Measurements from ENCODE around the gene DACH2. TPM values are rescaled to one million over a fixed set of nuclear protein-coding genes. Genes with fewer than 3 reads are reported as not detected.

The DACH2 gene
- polyA plus RNA-seq, 1 donor (not counting 4 experiments of a cell fraction or from before 2014, with no cell fraction given), result not detected

DNA sequence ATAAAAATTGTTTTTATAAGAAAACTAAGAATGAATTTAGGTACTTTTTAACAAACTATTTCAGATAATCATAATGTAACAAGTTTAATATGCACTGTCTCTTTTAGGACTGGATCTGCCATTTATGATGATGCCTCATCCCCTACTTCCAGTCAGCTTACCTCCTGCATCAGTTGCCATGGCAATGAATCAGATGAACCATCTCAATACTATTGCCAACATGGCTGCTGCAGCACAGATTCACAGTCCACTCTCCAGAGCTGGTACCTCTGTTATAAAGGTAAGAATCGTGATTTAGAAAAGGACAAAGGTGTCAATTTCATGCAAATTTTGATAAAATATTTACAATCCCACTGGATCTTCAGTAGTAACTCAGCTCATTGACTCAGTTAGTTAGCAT lies 566.2 kb downstream of the DACH2 start:
- Histone ChIP-seq H3K27me3 (ENCODE audit: control insufficient read depth, extremely low read depth, insufficient read depth, low read length) (no peaks in the 10 kb centered on the region), H3K27ac (ENCODE audit: control insufficient read depth, insufficient read depth, low read length) (no peak overlapping the region), H4K20me1 (ENCODE audit: control insufficient read depth, extremely low read depth, insufficient read depth, low read length) (no peaks in the 10 kb centered on the region), H3K79me2 (ENCODE audit: control insufficient read depth, insufficient read depth, low read length) (no peaks in the 10 kb centered on the region), H3K9me3 (ENCODE audit: control insufficient read depth, low read depth, low read length) (no peaks in the 10 kb centered on the region), H3K36me3 (ENCODE audit: control insufficient read depth in 2 of 2, extremely low read depth in 1 of 2, insufficient read depth in 2 of 2, low read length in 2 of 2) (no peaks in the 10 kb centered on the region), H3K9me1 (ENCODE audit: control insufficient read depth, extremely low read depth, insufficient read depth, low read length) (no peaks in the 10 kb centered on the region), H3K4me1 (ENCODE audit: control insufficient read depth, extremely low read depth, insufficient read depth, low read length) (no peaks in the 10 kb centered on the region), H3K4me2 (ENCODE audit: control insufficient read depth, extremely low read depth, insufficient read depth, low read depth, low read length) (no peak overlapping the region), H3K9ac (ENCODE audit: control insufficient read depth, extremely low read depth, insufficient read depth, low read length) (no peak overlapping the region), H3K4me3 (ENCODE audit: control insufficient read depth in 2 of 3, extremely low read depth in 1 of 3, insufficient read depth in 2 of 3, low read depth in 1 of 3, low read length in 3 of 3) (no peak overlapping the region), H2AFZ (ENCODE audit: control insufficient read depth, low read length) (no peak overlapping the region)
- dilution Hi-C loops (cut with MboI; ENCODE audit: extremely low pct_ligation_motif_present, low sequenced_read_pairs), result no loop called here
- TF ChIP-seq, protein P1, sequence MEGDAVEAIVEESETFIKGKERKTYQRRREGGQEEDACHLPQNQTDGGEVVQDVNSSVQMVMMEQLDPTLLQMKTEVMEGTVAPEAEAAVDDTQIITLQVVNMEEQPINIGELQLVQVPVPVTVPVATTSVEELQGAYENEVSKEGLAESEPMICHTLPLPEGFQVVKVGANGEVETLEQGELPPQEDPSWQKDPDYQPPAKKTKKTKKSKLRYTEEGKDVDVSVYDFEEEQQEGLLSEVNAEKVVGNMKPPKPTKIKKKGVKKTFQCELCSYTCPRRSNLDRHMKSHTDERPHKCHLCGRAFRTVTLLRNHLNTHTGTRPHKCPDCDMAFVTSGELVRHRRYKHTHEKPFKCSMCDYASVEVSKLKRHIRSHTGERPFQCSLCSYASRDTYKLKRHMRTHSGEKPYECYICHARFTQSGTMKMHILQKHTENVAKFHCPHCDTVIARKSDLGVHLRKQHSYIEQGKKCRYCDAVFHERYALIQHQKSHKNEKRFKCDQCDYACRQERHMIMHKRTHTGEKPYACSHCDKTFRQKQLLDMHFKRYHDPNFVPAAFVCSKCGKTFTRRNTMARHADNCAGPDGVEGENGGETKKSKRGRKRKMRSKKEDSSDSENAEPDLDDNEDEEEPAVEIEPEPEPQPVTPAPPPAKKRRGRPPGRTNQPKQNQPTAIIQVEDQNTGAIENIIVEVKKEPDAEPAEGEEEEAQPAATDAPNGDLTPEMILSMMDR (optimal IDR thresholded peaks at IDR 0.05 in 1 of 3, IDR thresholded peaks at IDR 0.05 in 1 of 3, conservative IDR thresholded peaks at IDR 0.05 in 1 of 3; ENCODE audit: extremely low read depth in 1 of 3, insufficient read depth in 2 of 3, low read length in 3 of 3), result no peak
- no peak for TF ChIP-seq EZH2 (IDR thresholded peaks at IDR 0.05; ENCODE audit: low read length)
- DNase-seq (ENCODE audit: low read depth, low spot score) (no peak), FAIRE-seq (no peak)

DNA sequence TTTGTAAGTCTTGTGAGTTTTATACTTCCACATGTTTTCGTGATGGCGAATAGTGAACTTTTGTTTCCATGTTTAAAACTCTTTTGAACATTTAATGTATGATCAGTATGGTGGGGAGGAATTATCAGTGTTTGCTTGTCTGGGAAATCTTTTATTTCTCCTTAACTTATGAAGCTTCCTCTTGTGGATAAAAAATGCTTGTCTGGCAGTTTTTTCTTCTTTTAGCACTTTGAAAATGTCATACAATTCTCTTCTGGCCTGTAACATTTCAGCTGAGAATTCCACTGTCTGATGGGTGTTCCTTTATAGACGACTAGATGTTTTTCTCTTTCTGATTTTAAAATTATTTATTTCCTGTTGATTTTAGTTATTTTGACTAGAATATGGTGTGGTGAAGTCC lies 576.0 kb downstream of the DACH2 start:
- Histone ChIP-seq H3K9ac (ENCODE audit: control insufficient read depth, extremely low read depth, insufficient read depth, low read length) (no peak overlapping the region), H3K36me3 (ENCODE audit: control insufficient read depth in 2 of 2, extremely low read depth in 1 of 2, insufficient read depth in 2 of 2, low read length in 2 of 2) (no peaks in the 10 kb centered on the region), H4K20me1 (ENCODE audit: control insufficient read depth, extremely low read depth, insufficient read depth, low read length) (no peaks in the 10 kb centered on the region), H3K27ac (ENCODE audit: control insufficient read depth, insufficient read depth, low read length) (no peak overlapping the region), H3K4me3 (ENCODE audit: control insufficient read depth in 2 of 3, extremely low read depth in 1 of 3, insufficient read depth in 2 of 3, low read depth in 1 of 3, low read length in 3 of 3) (no peak overlapping the region), H3K79me2 (ENCODE audit: control insufficient read depth, insufficient read depth, low read length) (no peaks in the 10 kb centered on the region), H3K9me3 (ENCODE audit: control insufficient read depth, low read depth, low read length) (peaks cover 3% of the 10 kb centered on the region), H3K9me1 (ENCODE audit: control insufficient read depth, extremely low read depth, insufficient read depth, low read length) (no peaks in the 10 kb centered on the region), H3K4me2 (ENCODE audit: control insufficient read depth, extremely low read depth, insufficient read depth, low read depth, low read length) (no peak overlapping the region), H2AFZ (ENCODE audit: control insufficient read depth, low read length) (no peak overlapping the region), H3K27me3 (ENCODE audit: control insufficient read depth, extremely low read depth, insufficient read depth, low read length) (no peaks in the 10 kb centered on the region), H3K4me1 (ENCODE audit: control insufficient read depth, extremely low read depth, insufficient read depth, low read length) (no peaks in the 10 kb centered on the region)
- TF ChIP-seq, protein P1 (optimal IDR thresholded peaks at IDR 0.05 in 1 of 3, IDR thresholded peaks at IDR 0.05 in 1 of 3, conservative IDR thresholded peaks at IDR 0.05 in 1 of 3; ENCODE audit: extremely low read depth in 1 of 3, insufficient read depth in 2 of 3, low read length in 3 of 3), result no peak
- no peak for TF ChIP-seq EZH2 (IDR thresholded peaks at IDR 0.05; ENCODE audit: low read length)
- FAIRE-seq (no peak), DNase-seq (ENCODE audit: low read depth, low spot score) (no peak)
- dilution Hi-C loops (cut with MboI; ENCODE audit: extremely low pct_ligation_motif_present, low sequenced_read_pairs), result no loop called here
